GM10248 (cell line): Measurements from ENCODE around the gene ERVMER34-1.
A peak's percentile ranks its signal among the peaks of the same experiment; 100 is the strongest.

Experiments used
- CTCF ChIA-PET: fragments of 300-600 bp; sonication (Branson Sonifier 250); formaldehyde crosslinking; extraction: SDS; loops from one replicate; lab custom pipeline; 2021; ENCODE audit warnings: antibody characterized with exemption; lab: Yijun Ruan, JAX
- POLR2A ChIA-PET: fragments of 350-650 bp; sonication (Branson Sonifier 250); formaldehyde crosslinking; extraction: SDS; loops from one replicate; lab custom pipeline; 2020; ENCODE audit warnings: antibody characterized with exemption; lab: Yijun Ruan, JAX
- DNase-seq: peaks from one replicate; pipeline ENCODE4 v3.0.0; 2012; ENCODE audit errors: extremely low spot score
- CTCF ChIP-seq: IDR thresholded peaks from 2 replicates; pipeline ENCODE4 v1.5.1; 2012; ENCODE audit warnings: mild to moderate bottlenecking, low read depth; ENCODE audit errors: extremely low read depth, missing control alignments, control extremely low read depth

The ERVMER34-1 gene

GRCh38 chr4:52728691-52729240 is 22.5 kb downstream of the ERVMER34-1 start:
- CTCF ChIA-PET: interaction anchor here (2.9 kb wide), 1 partner anchor 10 kb away, joined by 12 read pairs; no protein-coding TSS in a partner anchor
- no peak for DNase-seq
- POLR2A ChIA-PET: no interaction called here

GRCh38 chr4:52726826-52727580 is 24.2 kb downstream of the ERVMER34-1 start:
- TF ChIP-seq CTCF: no peak
- no peak for DNase-seq
- ChIA-PET CTCF (interaction anchor here (0.7 to 2.9 kb wide), 9 partner anchors 12 to 182 kb away, joined by 3 to 12 read pairs (median 4); no protein-coding TSS in a partner anchor), POLR2A (no interaction called here)

More at GRCh38 chr4:52728691-52729240, 22.5 kb downstream of the ERVMER34-1 start:
- TF ChIP-seq CTCF: no peak

GRCh38 chr4:52721968-52722815 is 29.0 kb downstream of the ERVMER34-1 start:
- ChIA-PET POLR2A (interaction anchor here (0.6 to 4.2 kb wide), 4 partner anchors 9 to 695 kb away, joined by 3 to 51 read pairs (median 5); no protein-coding TSS in a partner anchor), CTCF (interaction anchor here (1.0 to 3.8 kb wide), 7 partner anchors 9 to 1512 kb away, joined by 3 to 21 read pairs (median 4); no protein-coding TSS in a partner anchor)
- peak; percentile 91 for DNase-seq
- no peak for TF ChIP-seq CTCF

DNA sequence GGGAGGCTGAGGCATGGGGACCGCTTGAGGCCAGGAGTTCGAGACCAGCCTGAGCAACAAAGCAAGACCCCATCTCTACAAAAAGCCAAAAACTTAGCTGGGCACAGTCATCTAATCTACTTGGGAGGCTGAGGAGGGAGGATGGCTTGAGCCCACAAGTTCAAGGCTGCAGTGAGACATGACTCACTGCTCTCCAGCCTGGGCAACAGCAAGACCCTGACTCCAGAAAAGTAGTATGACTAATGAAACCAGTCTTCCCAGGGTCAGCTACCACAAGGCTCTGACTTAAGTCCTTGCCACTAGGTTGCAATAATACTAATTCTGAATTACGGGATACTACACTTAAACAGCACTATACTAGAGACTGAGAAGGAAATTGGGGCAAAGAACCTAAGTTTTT is 33.1 kb downstream of the ERVMER34-1 start:
- CTCF ChIA-PET: interaction anchor here (1.1 to 2.4 kb wide), 3 partner anchors 43 to 173 kb away, joined by 4 to 12 read pairs (median 4); no protein-coding TSS in a partner anchor
- no peak for TF ChIP-seq CTCF
- no peak for DNase-seq
- POLR2A ChIA-PET: no interaction called here

DNA sequence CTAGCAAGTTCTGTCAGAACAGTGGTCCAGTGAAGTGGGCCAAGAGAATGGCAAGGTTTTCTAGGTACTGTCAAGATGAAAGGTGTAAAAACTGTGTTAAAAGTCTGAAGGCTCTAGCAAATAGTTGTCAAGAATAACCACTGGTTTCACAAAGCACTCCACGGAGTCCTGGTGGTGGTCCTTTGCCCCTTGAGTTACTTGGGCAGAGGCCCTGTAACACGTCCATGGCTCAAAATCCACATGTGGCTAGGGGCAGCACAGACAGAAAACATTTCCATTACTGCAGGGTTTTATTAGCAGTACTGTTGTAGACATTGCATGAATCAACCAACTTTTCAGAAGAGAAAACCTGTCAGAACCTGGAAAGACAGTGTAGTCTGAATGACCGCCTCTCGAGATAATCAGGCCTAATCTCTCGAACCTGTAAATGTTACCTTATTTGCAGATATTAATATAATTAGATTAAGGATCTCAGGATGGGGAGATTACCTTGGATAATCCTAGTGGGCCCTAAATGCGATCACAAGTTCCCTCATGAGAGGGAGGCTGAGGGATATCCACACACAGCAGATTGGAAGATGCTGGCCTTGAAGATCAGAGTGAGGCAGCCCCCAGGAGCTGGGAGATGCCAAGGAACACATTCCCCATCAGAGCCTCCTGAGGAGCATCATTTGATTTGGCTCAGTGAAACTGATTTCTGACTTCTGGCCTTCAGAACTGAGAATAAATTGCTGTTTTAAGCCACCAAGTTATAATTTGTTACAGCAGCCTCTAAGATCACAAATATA is 34.7 kb downstream of the ERVMER34-1 start:
- CTCF ChIA-PET: interaction anchor here (1.4 kb wide), 1 partner anchor 15 kb away, joined by 3 read pairs; no protein-coding TSS in a partner anchor

More for the DNA sequence above, 34.7 kb downstream of the ERVMER34-1 start:
- POLR2A ChIA-PET: no interaction called here
- TF ChIP-seq CTCF: no peak
- DNase-seq: no peak
